ENCODE measurements around the gene COMT. TPM values are rescaled to one million over a fixed set of nuclear protein-coding genes. Genes with fewer than 3 reads are reported as not detected.

COMT gene
- total RNA-seq, 1 experiment from 2014 or later = 196 TPM

GRCh38 chr22:20018001-20018400 lies 76.4 kb downstream of the COMT start:
- no peak overlapping the region for H3K27ac Mint-ChIP-seq (ENCODE audit: low read depth, unreplicated experiment)
- no TSS peak for BruUV-seq (replicated peaks)
- peak overlapping the region; percentile 80 for H3K4me3 Mint-ChIP-seq (ENCODE audit: unreplicated experiment)
- TF ChIP-seq, protein P1, sequence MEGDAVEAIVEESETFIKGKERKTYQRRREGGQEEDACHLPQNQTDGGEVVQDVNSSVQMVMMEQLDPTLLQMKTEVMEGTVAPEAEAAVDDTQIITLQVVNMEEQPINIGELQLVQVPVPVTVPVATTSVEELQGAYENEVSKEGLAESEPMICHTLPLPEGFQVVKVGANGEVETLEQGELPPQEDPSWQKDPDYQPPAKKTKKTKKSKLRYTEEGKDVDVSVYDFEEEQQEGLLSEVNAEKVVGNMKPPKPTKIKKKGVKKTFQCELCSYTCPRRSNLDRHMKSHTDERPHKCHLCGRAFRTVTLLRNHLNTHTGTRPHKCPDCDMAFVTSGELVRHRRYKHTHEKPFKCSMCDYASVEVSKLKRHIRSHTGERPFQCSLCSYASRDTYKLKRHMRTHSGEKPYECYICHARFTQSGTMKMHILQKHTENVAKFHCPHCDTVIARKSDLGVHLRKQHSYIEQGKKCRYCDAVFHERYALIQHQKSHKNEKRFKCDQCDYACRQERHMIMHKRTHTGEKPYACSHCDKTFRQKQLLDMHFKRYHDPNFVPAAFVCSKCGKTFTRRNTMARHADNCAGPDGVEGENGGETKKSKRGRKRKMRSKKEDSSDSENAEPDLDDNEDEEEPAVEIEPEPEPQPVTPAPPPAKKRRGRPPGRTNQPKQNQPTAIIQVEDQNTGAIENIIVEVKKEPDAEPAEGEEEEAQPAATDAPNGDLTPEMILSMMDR (IDR thresholded peaks at IDR 0.05; ENCODE audit: unreplicated experiment) = no peak
- DNase-seq (ENCODE audit: unreplicated experiment) = no peak
- ChIA-PET POLR2A (no interaction called here), CTCF (no interaction called here)
- no peaks in the 10 kb centered on the region for H3K27me3 Mint-ChIP-seq (ENCODE audit: insufficient read depth, unreplicated experiment)
- no peaks in the 10 kb centered on the region for H3K9me3 Mint-ChIP-seq (ENCODE audit: unreplicated experiment)
- peaks cover 15% of the 10 kb centered on the region for H3K4me1 Mint-ChIP-seq (ENCODE audit: insufficient read depth, unreplicated experiment)
- H3K36me3 Mint-ChIP-seq (ENCODE audit: insufficient read depth, unreplicated experiment) = peaks cover 7% of the 10 kb centered on the region
- intact Hi-C loops (cut with micrococcal nuclease) = no loop called here

Small RNA genes within 50 kb of the gene (microRNA-seq; reads per million reads assigned to microRNA genes)
- gene MIR4761 = not detected

Other genes starting within 250 kb of the COMT start
- 2.0 and 3.5 TPM in 2 replicates for gene SEPTIN5, start 227.3 kb upstream of the COMT start, total RNA-seq (2022)
- 0.37 and 0.83 TPM in 2 replicates for gene GP1BB, start 218.2 kb upstream of the COMT start, total RNA-seq (2022)
- gene TBX1, start 181.0 kb upstream of the COMT start, total RNA-seq (2022) = not detected in 2 replicates
- 4.3 and 7.1 TPM in 2 replicates for gene GNB1L, start 86.9 kb upstream of the COMT start, total RNA-seq (2022)
- 16.8 and 20.6 TPM in 2 replicates for gene RTL10, start 86.9 kb upstream of the COMT start, total RNA-seq (2022)
- 28.7 and 39.9 TPM in 2 replicates for gene TXNRD2, start within 50 bp of the COMT start, total RNA-seq (2022)
- 7.5 and 11.8 TPM in 2 replicates for gene ARVCF, start 75.1 kb downstream of the COMT start, total RNA-seq (2022)
- 13.9 and 16.0 TPM in 2 replicates for gene TANGO2, start 79.3 kb downstream of the COMT start, total RNA-seq (2022)
- gene DGCR8, start 138.5 kb downstream of the COMT start, total RNA-seq (2022) = 40.8 and 49.1 TPM in 2 replicates
- 126 and 195 TPM in 2 replicates for gene RANBP1, start 174.3 kb downstream of the COMT start, total RNA-seq (2022)
- 39.0 and 47.1 TPM in 2 replicates for gene TRMT2A, start 175.5 kb downstream of the COMT start, total RNA-seq (2022)
- gene ZDHHC8, start 190.0 kb downstream of the COMT start, total RNA-seq (2022) = 43.6 and 44.8 TPM in 2 replicates
- gene CCDC188, start 209.3 kb downstream of the COMT start, total RNA-seq (2022) = 0.70 and 0.93 TPM in 2 replicates

Data from MCF 10A (cell line).